ENCODE measurements around the gene GPR62. TPM values are rescaled to one million over a fixed set of nuclear protein-coding genes. Genes with fewer than 3 reads are reported as not detected.

The GPR62 gene
- total RNA-seq, 6 experiments from 2014 or later = 0.07 to 0.10 TPM; not detected in 4

DNA sequence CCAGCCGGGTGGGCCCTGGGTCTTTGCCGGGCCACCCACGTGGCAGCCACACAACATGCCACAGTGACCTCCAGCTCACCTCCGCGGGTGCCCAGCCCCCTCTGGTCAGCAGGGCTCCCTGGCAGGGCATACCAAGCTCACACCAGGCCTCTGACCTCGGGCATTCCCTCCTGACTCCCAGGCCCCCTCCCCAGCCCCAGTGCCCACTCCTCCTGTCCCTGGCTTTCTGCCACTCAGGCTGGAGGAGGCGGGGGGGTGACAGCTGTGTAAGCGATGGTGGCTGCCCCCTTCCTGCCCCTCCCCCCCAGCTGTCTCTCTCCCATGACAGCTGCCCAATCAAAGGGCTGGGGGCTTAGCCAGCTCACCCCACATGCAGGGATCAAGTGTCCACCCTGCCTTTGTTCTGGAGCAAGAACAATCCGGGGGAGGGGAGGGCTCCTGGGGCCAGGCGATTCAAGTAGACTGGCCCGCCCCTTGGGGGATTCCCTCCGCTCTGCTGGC is 8.8 kb downstream of the GPR62 start:
- Mint-ChIP-seq H3K9me3 (no peaks in the 10 kb centered on the region), H3K4me1 (ENCODE audit: low read depth) (peaks cover 27% of the 10 kb centered on the region), H3K27me3 (ENCODE audit: insufficient read depth) (no peaks in the 10 kb centered on the region; the same call in 1 of the 2 replicates), H3K36me3 (ENCODE audit: low read depth) (no peaks in the 10 kb centered on the region), H3K27ac (no peak overlapping the region), H3K4me3 (no peak overlapping the region)
- no peak for DNase-seq
- no peak for TF ChIP-seq CTCF (IDR thresholded peaks at IDR 0.05)

DNA sequence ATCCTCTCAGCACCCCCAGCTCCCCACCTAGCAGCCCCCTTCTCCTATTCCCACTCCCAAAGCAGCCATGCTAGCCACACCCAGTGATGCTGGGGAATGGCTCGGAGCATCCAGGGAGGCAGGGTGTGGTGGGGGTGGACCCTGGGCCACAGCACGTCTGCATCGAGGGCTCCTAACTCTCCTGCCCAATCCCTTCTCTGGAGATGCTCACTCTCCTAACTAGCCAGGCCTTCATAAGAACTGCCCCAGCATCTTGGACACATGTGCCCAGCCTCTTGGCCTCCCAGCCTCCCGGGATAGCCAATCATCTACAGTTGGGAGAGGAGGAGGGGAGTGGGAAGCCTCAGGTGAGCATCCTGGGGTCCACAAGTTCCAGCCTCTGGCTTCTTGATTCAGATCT is 9.3 kb downstream of the GPR62 start:
- Mint-ChIP-seq H3K4me3 (no peak overlapping the region), H3K27me3 (ENCODE audit: insufficient read depth) (no peaks in the 10 kb centered on the region; the same call in 1 of the 2 replicates), H3K9me3 (no peaks in the 10 kb centered on the region), H3K4me1 (ENCODE audit: low read depth) (peaks cover 27% of the 10 kb centered on the region), H3K36me3 (ENCODE audit: low read depth) (no peaks in the 10 kb centered on the region), H3K27ac (no peak overlapping the region)
- TF ChIP-seq CTCF (IDR thresholded peaks at IDR 0.05) = no peak
- no peak for DNase-seq

DNA sequence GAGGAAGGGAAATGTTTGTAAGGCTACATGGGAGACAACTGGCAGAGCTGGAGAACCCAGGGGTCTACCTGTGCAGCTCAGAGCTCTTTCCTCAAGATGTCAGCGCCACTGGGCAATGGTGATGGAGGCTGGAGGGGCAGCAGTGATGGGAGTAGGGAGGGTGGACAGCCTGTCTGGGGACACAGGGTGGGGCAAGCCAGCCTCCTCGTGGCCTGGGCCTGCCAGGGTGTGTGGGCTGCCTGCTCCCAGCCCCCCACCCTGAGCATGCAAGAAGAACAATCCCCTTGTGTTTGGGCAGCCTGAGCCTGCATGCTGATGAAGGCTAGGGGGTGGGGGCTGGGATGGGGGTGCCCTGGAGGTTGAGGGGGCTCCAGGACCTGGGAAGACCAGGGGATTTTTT is 10.8 kb downstream of the GPR62 start:
- no peak overlapping the region for H3K27ac Mint-ChIP-seq
- H3K36me3 Mint-ChIP-seq (ENCODE audit: low read depth) = no peaks in the 10 kb centered on the region
- H3K27me3 Mint-ChIP-seq (ENCODE audit: insufficient read depth) = no peaks in the 10 kb centered on the region; the same call in 1 of the 2 replicates
- DNase-seq = no peak
- H3K4me1 Mint-ChIP-seq (ENCODE audit: low read depth) = peaks cover 27% of the 10 kb centered on the region
- peak overlapping the region; percentile 95 for H3K4me3 Mint-ChIP-seq
- TF ChIP-seq CTCF (IDR thresholded peaks at IDR 0.05) = no peak
- H3K9me3 Mint-ChIP-seq = no peaks in the 10 kb centered on the region

GRCh38 chr3:51966486-51966885 is 11.3 kb downstream of the GPR62 start:
- no peak for DNase-seq
- Mint-ChIP-seq H3K27me3 (ENCODE audit: insufficient read depth) (no peaks in the 10 kb centered on the region; the same call in 1 of the 2 replicates), H3K9me3 (no peaks in the 10 kb centered on the region), H3K4me3 (peak overlapping the region; percentile 95), H3K36me3 (ENCODE audit: low read depth) (no peaks in the 10 kb centered on the region), H3K4me1 (ENCODE audit: low read depth) (peaks cover 27% of the 10 kb centered on the region), H3K27ac (peak overlapping the region; percentile 85)
- TF ChIP-seq CTCF (IDR thresholded peaks at IDR 0.05) = no peak

- Mint-ChIP-seq H3K27me3 (ENCODE audit: insufficient read depth) (no peaks in the 10 kb centered on the region; the same call in 1 of the 2 replicates), H3K4me3 (peak overlapping the region; percentile 95), H3K36me3 (ENCODE audit: low read depth) (no peaks in the 10 kb centered on the region), H3K27ac (peak overlapping the region; percentile 85), H3K4me1 (ENCODE audit: low read depth) (peaks cover 27% of the 10 kb centered on the region), H3K9me3 (no peaks in the 10 kb centered on the region)
- no peak for DNase-seq
- no peak for TF ChIP-seq CTCF (IDR thresholded peaks at IDR 0.05)
These were observed 11.8 kb downstream of the GPR62 start for GRCh38 chr3:51966922-51967383.

Measured in HFFc6 (cell line).